Endothelial cell of umbilical vein (primary cell): Measurements from ENCODE around the gene KRT23. TPM values are rescaled to one million over a fixed set of nuclear protein-coding genes. Genes with fewer than 3 reads are reported as not detected.

ENCODE experiments used
- BruUV-seq: library from RNA; stranded (reverse); fragments of 400-500 nt; replicated peaks from 2 replicates; lab custom pipeline; 2021; lab: Mats Ljungman, UMichigan
- CTCF ChIA-PET: fragments of 300-600, 350-600 bp; sonication (Branson Sonifier 250); formaldehyde crosslinking; loops from one replicate; lab custom pipeline; 2021; ENCODE audit warnings: antibody characterized with exemption, inconsistent platforms; lab: Charles Lee
- POLR2A ChIA-PET: fragments of 300-600, 350-600 bp; sonication (Branson Sonifier 250); formaldehyde crosslinking; loops from one replicate; lab custom pipeline; 2021; ENCODE audit warnings: antibody characterized with exemption, inconsistent platforms; lab: Charles Lee
- DNase-seq: peaks from one replicate; pipeline ENCODE4 v3.0.0-alpha.2; 2011; ENCODE audit warnings: low read depth, low spot score
- FAIRE-seq: peaks from 2 replicates; lab custom pipeline; 2011; peaks lifted over from hg19 to GRCh38; lab: Jason Lieb, UNC
- H2AFZ ChIP-seq: 2 replicates; pipeline ENCODE4 v1.6.0; 2012; ENCODE audit warnings: low read depth, low read length, control low read depth, inconsistent platforms
- H3K27ac ChIP-seq: 2 replicates; pipeline ENCODE4 v1.5.1; 2011; ENCODE audit warnings: low read depth, mild to moderate bottlenecking, control low read depth, low read length, moderate library complexity; ENCODE audit not compliant: insufficient read depth
- H3K27me3 ChIP-seq, 2 experiments: 2 replicates each; pipeline versions ENCODE4 v1.6.0 to v1.6.1; 2011; ENCODE audit warnings: low read length in 2 of 2, mixed read lengths in 1 of 2; ENCODE audit not compliant: control insufficient read depth in 2 of 2, insufficient read depth in 2 of 2
- H3K36me3 ChIP-seq, 2 experiments: 2 replicates in 1 of 2; 3 replicates in 1 of 2; pipeline ENCODE4 v1.5.1; 2011; ENCODE audit warnings: low read length in 2 of 2, mild to moderate bottlenecking in 1 of 2, moderate library complexity in 1 of 2; ENCODE audit not compliant: control insufficient read depth in 2 of 2, insufficient read depth in 2 of 2; ENCODE audit errors: extremely low read depth in 1 of 2
- H3K4me1 ChIP-seq: 3 replicates; pipeline ENCODE4 v1.5.1; 2011; ENCODE audit warnings: mild to moderate bottlenecking, low read length; ENCODE audit not compliant: control insufficient read depth, insufficient read depth; ENCODE audit errors: extremely low read depth
- H3K4me2 ChIP-seq: 2 replicates; pipeline ENCODE4 v1.6.1; 2011; ENCODE audit warnings: low read length, control low read depth, mixed read lengths; ENCODE audit not compliant: insufficient read depth
- H3K4me3 ChIP-seq, 3 experiments: fragments of 200-600 bp in 1 of 3; sonication (generic), shearing (Covaris generic) in 1 of 3; replicated peaks in 1 of 3; 2 replicates each; pipeline ENCODE4 v1.5.1; 2011 to 2016; ENCODE audit warnings: control low read depth in 3 of 3, low read length in 3 of 3, mild to moderate bottlenecking in 2 of 3, inconsistent platforms in 1 of 3, low read depth in 1 of 3, moderate library complexity in 1 of 3; ENCODE audit not compliant: insufficient read depth in 1 of 3
- H3K79me2 ChIP-seq: 2 replicates; pipeline ENCODE4 v1.6.0; 2012; ENCODE audit warnings: low read length, inconsistent platforms; ENCODE audit not compliant: control insufficient read depth, insufficient read depth
- H3K9ac ChIP-seq: replicated peaks from 2 replicates; pipeline ENCODE3; 2011; ENCODE audit warnings: low read length, control low read depth; ENCODE audit not compliant: insufficient read depth; ENCODE audit errors: extremely low read depth
- H3K9me1 ChIP-seq: replicated peaks from 3 replicates; pipeline ENCODE4 v1.6.0; 2011; ENCODE audit warnings: mild to moderate bottlenecking, low read length; ENCODE audit not compliant: control insufficient read depth, insufficient read depth; ENCODE audit errors: extremely low read depth
- H3K9me3 ChIP-seq: replicated peaks from 2 replicates; pipeline ENCODE4 v1.5.1; 2012; ENCODE audit warnings: low read length, inconsistent platforms; ENCODE audit not compliant: control insufficient read depth, insufficient read depth
- H4K20me1 ChIP-seq: replicated peaks from 2 replicates; pipeline ENCODE3; 2011; ENCODE audit warnings: mild to moderate bottlenecking, low read length; ENCODE audit not compliant: control insufficient read depth, insufficient read depth; ENCODE audit errors: extremely low read depth
- JUN ChIP-seq: IDR thresholded peaks from 2 replicates; pipeline ENCODE4 v1.6.1; 2011; ENCODE audit warnings: borderline replicate concordance, low read depth; ENCODE audit not compliant: insufficient read length, insufficient read depth
- MYC ChIP-seq: IDR thresholded peaks from one replicate; pipeline ENCODE4 v1.6.1; 2011; ENCODE audit warnings: mild to moderate bottlenecking, low read depth, low read length
- dilution Hi-C: fragments of 300-500 bp; cut with MboI; formaldehyde crosslinking; loops from one replicate; pipeline ENCODE4 v1.15.0; 2019; ENCODE audit warnings: low sequenced_read_pairs; ENCODE audit not compliant: extremely low pct_ligation_motif_present
- intact Hi-C: fragments of 100-400 bp; cut with micrococcal nuclease; formaldehyde crosslinking; loops from one replicate; pipeline ENCODE4 v1.10.0; 2022
- polyA plus RNA-seq, 4 experiments: library from polyadenylated mRNA; depleted of rRNA in 3 of 4; stranded (reverse) in 3 of 4; unstranded in 1 of 4; fragments of >200 nt; gene quantifications; 2 replicates each; pipeline versions ENCODE4 v1.2.1 to v1.2.3, GENCODE V29; 2011 to 2012; ENCODE audit warnings: missing spikeins in 1 of 4
- total RNA-seq: library from RNA; stranded (reverse); gene quantifications from 2 replicates; pipeline ENCODE4 v1.2.3, GENCODE V29; 2021
- TF ChIP-seq, protein P1 (sequence below), 2 donors: IDR thresholded peaks; 1 replicate in 1 of 2; 2 replicates in 1 of 2; pipeline ENCODE4 v1.5.1; 2011; ENCODE audit warnings: low read length in 2 of 2, mild to moderate bottlenecking in 2 of 2, moderate library complexity in 2 of 2, control low read depth in 1 of 2, inconsistent platforms in 1 of 2, low read depth in 1 of 2; ENCODE audit not compliant: insufficient read depth in 1 of 2; ENCODE audit errors: extremely low read depth in 1 of 2

Gene KRT23
- total and polyA plus RNA-seq, 2 donors (not counting 3 experiments of a cell fraction or from before 2014, with no cell fraction given) = not detected

DNA sequence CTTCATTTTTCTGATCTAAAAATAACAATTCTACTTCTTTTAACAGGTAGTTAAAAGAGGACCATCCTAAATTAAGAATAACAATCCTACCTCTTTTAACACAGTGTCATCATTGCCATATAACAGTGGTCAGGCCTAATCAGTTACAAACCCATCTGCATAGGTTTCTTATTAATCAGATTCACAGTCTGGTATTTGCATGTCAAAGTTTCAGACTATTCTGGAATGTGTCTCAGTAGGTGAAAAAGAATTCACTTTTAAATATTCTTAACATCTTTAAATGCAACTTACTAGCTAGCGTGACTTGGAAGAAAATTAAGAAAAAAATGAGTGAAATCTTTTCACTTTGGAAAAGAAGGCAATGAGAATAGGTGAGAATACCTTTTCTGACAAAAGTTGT, 63.6 kb downstream of the KRT23 start:
- peaks cover 9 to 22% of the 10 kb centered on the region in 2 experiments for H3K27me3 ChIP-seq
- no peaks in the 10 kb centered on the region for H3K36me3 ChIP-seq
- dilution Hi-C loops (no loop called here), intact Hi-C loops (no loop called here)
- H3K9me1 ChIP-seq = no peaks in the 10 kb centered on the region
- H3K27ac ChIP-seq = no peak overlapping the region
- H4K20me1 ChIP-seq = no peaks in the 10 kb centered on the region
- ChIA-PET POLR2A (no interaction called here), CTCF (interaction anchor here (0.7 to 1.2 kb wide), 2 partner anchors 11 to 37 kb away, joined by 4 to 5 read pairs; no protein-coding TSS in a partner anchor)
- TF ChIP-seq MYC = no peak
- TF ChIP-seq JUN = no peak
- no peaks in the 10 kb centered on the region for H3K79me2 ChIP-seq
- DNase-seq (no peak), FAIRE-seq (no peak)
- no peak overlapping the region for H3K4me3 ChIP-seq
- H2AFZ ChIP-seq = no peak overlapping the region
- H3K9me3 ChIP-seq = no peaks in the 10 kb centered on the region
- BruUV-seq = no TSS peak
- no peak overlapping the region for H3K4me2 ChIP-seq
- no peak overlapping the region for H3K9ac ChIP-seq
- H3K4me1 ChIP-seq = no peaks in the 10 kb centered on the region

DNA sequence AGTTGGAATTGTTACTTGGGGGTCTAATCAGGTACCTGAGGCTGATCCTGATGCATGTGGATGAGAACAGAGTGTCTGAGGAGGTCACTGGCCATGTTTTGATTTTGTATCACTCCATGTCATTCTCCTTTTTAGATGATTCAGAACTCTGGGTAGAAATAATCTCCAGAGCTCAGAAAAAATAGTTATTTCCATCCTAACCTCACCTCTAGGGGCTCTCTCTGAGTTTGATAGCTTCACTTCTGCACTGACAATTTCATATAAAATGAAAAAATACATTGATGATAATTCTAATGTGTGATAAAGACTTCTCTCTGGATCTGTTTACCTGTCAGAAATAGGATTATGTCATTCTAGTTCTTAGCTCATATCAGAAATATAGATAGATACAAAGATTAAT, 64.2 kb downstream of the KRT23 start:
- no peaks in the 10 kb centered on the region for H3K4me1 ChIP-seq
- no peaks in the 10 kb centered on the region for H3K9me1 ChIP-seq
- no peak overlapping the region for H3K4me2 ChIP-seq
- H3K27me3 ChIP-seq = peaks cover 9 to 24% of the 10 kb centered on the region in 2 experiments
- BruUV-seq = no TSS peak
- TF ChIP-seq, protein P1, sequence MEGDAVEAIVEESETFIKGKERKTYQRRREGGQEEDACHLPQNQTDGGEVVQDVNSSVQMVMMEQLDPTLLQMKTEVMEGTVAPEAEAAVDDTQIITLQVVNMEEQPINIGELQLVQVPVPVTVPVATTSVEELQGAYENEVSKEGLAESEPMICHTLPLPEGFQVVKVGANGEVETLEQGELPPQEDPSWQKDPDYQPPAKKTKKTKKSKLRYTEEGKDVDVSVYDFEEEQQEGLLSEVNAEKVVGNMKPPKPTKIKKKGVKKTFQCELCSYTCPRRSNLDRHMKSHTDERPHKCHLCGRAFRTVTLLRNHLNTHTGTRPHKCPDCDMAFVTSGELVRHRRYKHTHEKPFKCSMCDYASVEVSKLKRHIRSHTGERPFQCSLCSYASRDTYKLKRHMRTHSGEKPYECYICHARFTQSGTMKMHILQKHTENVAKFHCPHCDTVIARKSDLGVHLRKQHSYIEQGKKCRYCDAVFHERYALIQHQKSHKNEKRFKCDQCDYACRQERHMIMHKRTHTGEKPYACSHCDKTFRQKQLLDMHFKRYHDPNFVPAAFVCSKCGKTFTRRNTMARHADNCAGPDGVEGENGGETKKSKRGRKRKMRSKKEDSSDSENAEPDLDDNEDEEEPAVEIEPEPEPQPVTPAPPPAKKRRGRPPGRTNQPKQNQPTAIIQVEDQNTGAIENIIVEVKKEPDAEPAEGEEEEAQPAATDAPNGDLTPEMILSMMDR (IDR thresholded peaks at IDR 0.05; ENCODE audit: extremely low read depth in 1 of 2, insufficient read depth in 1 of 2, low read depth in 1 of 2, low read length in 2 of 2) = no peak
- no peak overlapping the region for H2AFZ ChIP-seq
- ChIA-PET POLR2A (no interaction called here), CTCF (interaction anchor here (0.9 to 1.2 kb wide), 2 partner anchors 10 to 14 kb away, joined by 4 to 5 read pairs; no protein-coding TSS in a partner anchor)
- H4K20me1 ChIP-seq = no peaks in the 10 kb centered on the region
- dilution Hi-C loops (no loop called here), intact Hi-C loops (no loop called here)
- no peaks in the 10 kb centered on the region for H3K9me3 ChIP-seq
- no peak overlapping the region for H3K4me3 ChIP-seq
- no peak overlapping the region for H3K27ac ChIP-seq
- no peaks in the 10 kb centered on the region for H3K36me3 ChIP-seq
- no peak overlapping the region for H3K9ac ChIP-seq
- no peak for DNase-seq
- no peak for FAIRE-seq
- no peaks in the 10 kb centered on the region for H3K79me2 ChIP-seq

Other genes starting within 250 kb of the KRT23 start
Only the 30 nearest of the 33 such genes appear.
- not detected in 2 replicates for gene KRT25, start 182.3 kb downstream of the KRT23 start, total RNA-seq
- not detected in 2 replicates for gene KRT25, start 182.3 kb downstream of the KRT23 start, polyA plus RNA-seq
- not detected in 2 replicates for gene KRT26, start 165.4 kb downstream of the KRT23 start, total RNA-seq
- gene KRT26, start 165.4 kb downstream of the KRT23 start, polyA plus RNA-seq = not detected in 2 replicates
- gene KRT27, start 155.1 kb downstream of the KRT23 start, total RNA-seq = not detected in 2 replicates
- not detected in 2 replicates for gene KRT27, start 155.1 kb downstream of the KRT23 start, polyA plus RNA-seq
- gene KRT28, start 137.7 kb downstream of the KRT23 start, total RNA-seq = not detected in 2 replicates
- gene KRT28, start 137.7 kb downstream of the KRT23 start, polyA plus RNA-seq = not detected in 2 replicates
- 51.4 and 55.6 TPM in 2 replicates for gene KRT10, start 115.0 kb downstream of the KRT23 start, total RNA-seq
- gene KRT10, start 115.0 kb downstream of the KRT23 start, polyA plus RNA-seq = 5.1 and 5.4 TPM in 2 replicates
- not detected in 2 replicates for gene KRT12, start 70.4 kb downstream of the KRT23 start, total RNA-seq
- gene KRT12, start 70.4 kb downstream of the KRT23 start, polyA plus RNA-seq = not detected in 2 replicates
- gene KRT20, start 52.4 kb downstream of the KRT23 start, total RNA-seq = not detected in 2 replicates
- not detected in 2 replicates for gene KRT20, start 52.4 kb downstream of the KRT23 start, polyA plus RNA-seq
- not detected in 2 replicates for gene KRT39, start 29.3 kb upstream of the KRT23 start, total RNA-seq
- not detected in 2 replicates for gene KRT39, start 29.3 kb upstream of the KRT23 start, polyA plus RNA-seq
- gene KRT40, start 46.7 kb upstream of the KRT23 start, total RNA-seq = not detected in 2 replicates
- gene KRT40, start 46.7 kb upstream of the KRT23 start, polyA plus RNA-seq = not detected in 2 replicates
- gene KRTAP3-3, start 56.5 kb upstream of the KRT23 start, total RNA-seq = not detected in 2 replicates
- gene KRTAP3-3, start 56.5 kb upstream of the KRT23 start, polyA plus RNA-seq = not detected in 2 replicates
- not detected in 2 replicates for gene KRTAP3-2, start 62.3 kb upstream of the KRT23 start, total RNA-seq
- gene KRTAP3-2, start 62.3 kb upstream of the KRT23 start, polyA plus RNA-seq = not detected in 2 replicates
- not detected in 2 replicates for gene KRTAP3-1, start 71.5 kb upstream of the KRT23 start, total RNA-seq
- not detected in 2 replicates for gene KRTAP3-1, start 71.5 kb upstream of the KRT23 start, polyA plus RNA-seq
- gene KRTAP1-5, start 89.6 kb upstream of the KRT23 start, total RNA-seq = not detected in 2 replicates
- not detected in 2 replicates for gene KRTAP1-5, start 89.6 kb upstream of the KRT23 start, polyA plus RNA-seq
- gene KRTAP1-4, start 92.5 kb upstream of the KRT23 start, total RNA-seq = not detected in 2 replicates
- gene KRTAP1-4, start 92.5 kb upstream of the KRT23 start, polyA plus RNA-seq = not detected in 2 replicates
- not detected in 2 replicates for gene KRTAP1-3, start 97.2 kb upstream of the KRT23 start, total RNA-seq
- gene KRTAP1-3, start 97.2 kb upstream of the KRT23 start, polyA plus RNA-seq = not detected in 2 replicates
- gene KRTAP1-1, start 103.8 kb upstream of the KRT23 start, total RNA-seq = not detected in 2 replicates
- not detected in 2 replicates for gene KRTAP1-1, start 103.8 kb upstream of the KRT23 start, polyA plus RNA-seq
- gene KRTAP2-1, start 109.7 kb upstream of the KRT23 start, total RNA-seq = not detected in 2 replicates
- not detected in 2 replicates for gene KRTAP2-1, start 109.7 kb upstream of the KRT23 start, polyA plus RNA-seq
- not detected in 2 replicates for gene KRTAP2-2, start 117.6 kb upstream of the KRT23 start, total RNA-seq
- gene KRTAP2-2, start 117.6 kb upstream of the KRT23 start, polyA plus RNA-seq = not detected in 2 replicates
- not detected in 2 replicates for gene KRTAP2-3, start 122.5 kb upstream of the KRT23 start, total RNA-seq
- not detected in 2 replicates for gene KRTAP2-3, start 122.5 kb upstream of the KRT23 start, polyA plus RNA-seq
- gene KRTAP2-4, start 128.2 kb upstream of the KRT23 start, total RNA-seq = not detected in 2 replicates
- gene KRTAP2-4, start 128.2 kb upstream of the KRT23 start, polyA plus RNA-seq = not detected in 2 replicates
- not detected in 2 replicates for gene KRTAP4-7, start 146.5 kb upstream of the KRT23 start, total RNA-seq
- gene KRTAP4-7, start 146.5 kb upstream of the KRT23 start, polyA plus RNA-seq = not detected in 2 replicates
- gene KRTAP4-8, start 160.5 kb upstream of the KRT23 start, total RNA-seq = not detected in 2 replicates
- gene KRTAP4-8, start 160.5 kb upstream of the KRT23 start, polyA plus RNA-seq = not detected in 2 replicates
- gene KRTAP4-16, start 164.6 kb upstream of the KRT23 start, total RNA-seq = not detected in 2 replicates
- gene KRTAP4-16, start 164.6 kb upstream of the KRT23 start, polyA plus RNA-seq = not detected in 2 replicates
- gene KRTAP4-9, start 167.7 kb upstream of the KRT23 start, total RNA-seq = not detected in 2 replicates
- gene KRTAP4-9, start 167.7 kb upstream of the KRT23 start, polyA plus RNA-seq = not detected in 2 replicates
- not detected in 2 replicates for gene KRTAP4-11, start 180.7 kb upstream of the KRT23 start, total RNA-seq
- gene KRTAP4-11, start 180.7 kb upstream of the KRT23 start, polyA plus RNA-seq = not detected in 2 replicates
- not detected in 2 replicates for gene KRTAP4-12, start 186.5 kb upstream of the KRT23 start, total RNA-seq
- gene KRTAP4-12, start 186.5 kb upstream of the KRT23 start, polyA plus RNA-seq = not detected in 2 replicates
- gene KRTAP4-6, start 202.9 kb upstream of the KRT23 start, total RNA-seq = not detected in 2 replicates
- not detected in 2 replicates for gene KRTAP4-6, start 202.9 kb upstream of the KRT23 start, polyA plus RNA-seq
- gene KRTAP4-5, start 212.2 kb upstream of the KRT23 start, total RNA-seq = not detected in 2 replicates
- not detected in 2 replicates for gene KRTAP4-5, start 212.2 kb upstream of the KRT23 start, polyA plus RNA-seq
- gene KRTAP4-4, start 223.1 kb upstream of the KRT23 start, total RNA-seq = not detected in 2 replicates
- gene KRTAP4-4, start 223.1 kb upstream of the KRT23 start, polyA plus RNA-seq = not detected in 2 replicates
- not detected in 2 replicates for gene KRTAP4-3, start 230.6 kb upstream of the KRT23 start, total RNA-seq
- gene KRTAP4-3, start 230.6 kb upstream of the KRT23 start, polyA plus RNA-seq = not detected in 2 replicates